Esophagus squamous epithelium (tissue), 5 donors: ENCODE results near the gene PDZD7. TPM values are rescaled to one million over a fixed set of nuclear protein-coding genes. Genes with fewer than 3 reads are reported as not detected.

ENCODE experiments used
- DNase-seq: peaks from one replicate; lab custom pipeline; 2025; lab: John Stamatoyannopoulos, UW
- H3K27ac ChIP-seq, 4 donors: fragments of 200-600 bp; sonication (generic); one replicate each; pipeline ENCODE4 v1.5.1; 2016 to 2019; ENCODE audit warnings: mild to moderate bottlenecking in 1 of 4
- H3K27me3 ChIP-seq, 4 donors: fragments of 200-600 bp; sonication (generic); 1 replicate in 3 of 4; 2 replicates in 1 of 4; pipeline versions ENCODE4 v1.5.1 to v1.6.0; 2017 to 2021; ENCODE audit warnings: antibody characterized with exemption in 1 of 4
- H3K36me3 ChIP-seq, 3 donors: fragments of 200-600 bp; sonication (generic); one replicate each; pipeline ENCODE4 v1.5.1; 2016 to 2019
- H3K4me1 ChIP-seq, 3 donors: fragments of 200-600 bp; sonication (generic); one replicate each; pipeline ENCODE4 v1.5.1; 2017 to 2019
- H3K4me3 ChIP-seq, 4 donors: fragments of 200-600 bp; sonication (generic); 1 replicate in 3 of 4; 2 replicates in 1 of 4; pipeline ENCODE4 v1.5.1; 2016 to 2019; ENCODE audit warnings: mild to moderate bottlenecking in 2 of 4, moderate library complexity in 1 of 4
- H3K9me3 ChIP-seq, 3 donors: fragments of 200-600 bp; sonication (generic); one replicate each; pipeline ENCODE4 v1.5.1; 2016 to 2019
- POLR2A ChIP-seq, 4 donors: fragments of 450-650 bp; IDR thresholded peaks; one replicate each; pipeline ENCODE4 v1.6.1; 2017; ENCODE audit warnings: antibody characterized with exemption in 4 of 4, mild to moderate bottlenecking in 4 of 4, moderate library complexity in 3 of 4
- WGBS, 2 donors: methylation state at CpG; one replicate each; pipeline ENCODE4 v1.1.5; 2018; 5-methylcytosine and 5-hydroxymethylcytosine counted together
- intact Hi-C: fragments of 100-400 bp; cut with DNase I; formaldehyde crosslinking; loops from one replicate; pipeline ENCODE4 v1.15.0; 2022
- total RNA-seq, 4 donors: library from RNA; depleted of rRNA; stranded (reverse); fragments of >200 nt; gene quantifications; one replicate each; pipeline ENCODE4 v1.1.0, GENCODE V29; 2016
- TF ChIP-seq, protein P1 (sequence below), 6 experiments: fragments of 450-650 bp in 4 of 6; fragments of 200-600 bp in 2 of 6; sonication (generic) in 2 of 6; IDR thresholded peaks; one replicate each; pipeline ENCODE4 v1.5.1; 2016 to 2019; ENCODE audit warnings: antibody characterized with exemption in 6 of 6, mild to moderate bottlenecking in 4 of 6, moderate library complexity in 4 of 6
- donor health status: DM: yes; HTN: yes; CAD: no.

PDZD7 gene
- total RNA-seq, 4 donors from 2014 or later = 0.19 to 0.29 (median 0.26) TPM; not detected in 1

DNA sequence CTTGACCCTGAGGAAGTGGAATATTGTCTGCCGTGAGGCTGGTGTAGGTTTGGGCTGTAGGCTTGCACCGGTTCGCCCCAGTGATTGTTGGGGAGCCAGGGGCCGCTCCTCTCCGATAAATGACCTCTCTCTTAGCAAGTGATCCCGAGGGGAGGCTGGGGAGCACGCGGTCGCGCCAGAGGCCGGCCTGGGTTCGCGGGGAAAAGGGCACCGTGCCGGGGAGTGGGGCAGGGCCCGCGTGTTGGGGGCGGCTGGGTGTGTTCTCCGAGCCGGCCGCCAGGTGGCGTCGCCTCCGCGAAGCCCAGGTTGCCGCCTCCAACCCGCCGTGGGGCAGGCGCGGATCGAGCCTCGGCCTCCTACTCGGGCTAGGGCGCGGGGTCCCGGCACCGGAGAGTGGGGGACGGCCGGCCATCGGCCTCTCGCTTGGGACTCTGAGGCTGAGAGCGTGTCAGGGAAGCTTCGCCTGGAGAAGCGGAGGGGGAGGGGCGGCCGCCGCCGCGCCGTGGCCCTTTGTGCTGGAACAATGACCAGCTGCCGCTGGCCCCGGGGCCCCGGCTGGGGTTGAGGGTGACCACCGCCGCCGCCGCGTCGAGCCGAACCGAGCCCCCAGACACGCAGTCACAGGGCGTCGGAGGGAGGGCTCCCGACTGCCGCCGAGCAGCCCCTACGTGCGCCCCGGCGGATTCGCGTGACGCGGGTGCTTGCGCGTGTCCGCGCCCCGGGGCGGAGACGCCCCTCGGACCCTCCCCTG lies 31.8 kb downstream of the PDZD7 start:
- H3K4me1 ChIP-seq = peaks cover 34 to 75% (median 36%) of the 10 kb centered on the region in 3 donors
- no peak for DNase-seq

DNA sequence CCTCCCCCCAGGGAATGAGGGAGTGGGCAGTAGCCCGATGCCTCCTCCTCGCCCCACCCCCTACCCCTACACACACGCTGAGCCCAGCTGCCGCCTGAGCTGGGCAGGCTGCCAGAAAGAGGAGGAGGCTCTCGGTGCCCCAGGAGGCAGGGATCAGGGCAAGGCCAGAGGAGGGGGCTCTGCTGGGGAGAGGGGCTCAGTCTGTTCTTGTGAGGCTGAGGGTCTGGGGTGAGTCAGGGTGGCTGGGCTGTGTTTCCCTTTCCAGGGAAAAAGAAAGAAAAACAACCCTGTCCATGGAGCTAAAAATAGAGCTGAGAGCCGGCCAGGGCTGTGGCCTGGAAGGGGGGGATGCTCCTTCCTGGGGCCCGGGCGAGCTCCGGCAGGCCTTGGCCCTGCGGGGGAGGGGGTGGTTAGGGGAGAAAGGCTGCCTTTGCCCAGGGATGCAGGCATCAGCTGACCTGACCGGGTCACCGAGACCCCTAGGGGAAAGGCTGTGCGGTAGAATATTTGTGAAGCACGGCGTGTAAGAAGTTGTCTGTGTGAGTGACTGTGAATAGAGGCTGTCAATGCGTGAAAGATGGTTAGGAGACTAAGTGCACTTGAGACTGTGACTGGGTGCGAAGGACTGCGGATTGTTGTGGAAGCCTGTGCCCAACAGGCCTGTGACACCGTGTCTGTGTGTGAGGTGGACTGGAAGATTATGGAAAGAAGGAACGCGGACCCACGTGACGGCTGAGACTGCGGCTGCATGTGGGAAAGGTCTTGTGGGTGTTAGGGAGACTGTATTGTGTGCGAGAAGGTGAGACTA lies 32.5 kb downstream of the PDZD7 start:
- TF ChIP-seq POLR2A (IDR thresholded peaks at IDR 0.05) = no peak
- TF ChIP-seq, protein P1, sequence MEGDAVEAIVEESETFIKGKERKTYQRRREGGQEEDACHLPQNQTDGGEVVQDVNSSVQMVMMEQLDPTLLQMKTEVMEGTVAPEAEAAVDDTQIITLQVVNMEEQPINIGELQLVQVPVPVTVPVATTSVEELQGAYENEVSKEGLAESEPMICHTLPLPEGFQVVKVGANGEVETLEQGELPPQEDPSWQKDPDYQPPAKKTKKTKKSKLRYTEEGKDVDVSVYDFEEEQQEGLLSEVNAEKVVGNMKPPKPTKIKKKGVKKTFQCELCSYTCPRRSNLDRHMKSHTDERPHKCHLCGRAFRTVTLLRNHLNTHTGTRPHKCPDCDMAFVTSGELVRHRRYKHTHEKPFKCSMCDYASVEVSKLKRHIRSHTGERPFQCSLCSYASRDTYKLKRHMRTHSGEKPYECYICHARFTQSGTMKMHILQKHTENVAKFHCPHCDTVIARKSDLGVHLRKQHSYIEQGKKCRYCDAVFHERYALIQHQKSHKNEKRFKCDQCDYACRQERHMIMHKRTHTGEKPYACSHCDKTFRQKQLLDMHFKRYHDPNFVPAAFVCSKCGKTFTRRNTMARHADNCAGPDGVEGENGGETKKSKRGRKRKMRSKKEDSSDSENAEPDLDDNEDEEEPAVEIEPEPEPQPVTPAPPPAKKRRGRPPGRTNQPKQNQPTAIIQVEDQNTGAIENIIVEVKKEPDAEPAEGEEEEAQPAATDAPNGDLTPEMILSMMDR (IDR thresholded peaks at IDR 0.05) = no peak
- intact Hi-C loops = no loop called here
- no peak for DNase-seq
- H3K36me3 ChIP-seq = peaks cover under 1 to 19% (median 9%) of the 10 kb centered on the region in 3 donors
- H3K4me1 ChIP-seq = peaks cover 34 to 67% (median 36%) of the 10 kb centered on the region in 3 donors
- WGBS, 2 donors = 0 to 3% methylated on average over 17 to 20 of the region's 25 CpGs
- H3K9me3 ChIP-seq = no peaks in the 10 kb centered on the region
- H3K27me3 ChIP-seq = no peaks in the 10 kb centered on the region
- peak overlapping the region; percentile 98 to 100 (median 100) for H3K27ac ChIP-seq
- peak overlapping the region; percentile 82 to 97 (median 96) for H3K4me3 ChIP-seq

More for the DNA sequence above, 31.8 kb downstream of the PDZD7 start:
- Histone ChIP-seq H3K9me3 (no peaks in the 10 kb centered on the region), H3K36me3 (peaks cover 9 to 19% (median 15%) of the 10 kb centered on the region in 3 donors), H3K4me3 (peak overlapping the region; percentile 82 to 97 (median 96)), H3K27ac (peak overlapping the region; percentile 98 to 100 (median 100)), H3K27me3 (no peaks in the 10 kb centered on the region)
- intact Hi-C loops = no loop called here
- TF ChIP-seq POLR2A (IDR thresholded peaks at IDR 0.05) = peak in 2 of 4 donors; percentile 81 to 92
- TF ChIP-seq, protein P1 (IDR thresholded peaks at IDR 0.05) = peak; percentile 93 to 99 (median 98)
- 0 to 3% methylated on average over 1 to 17 of the region's 83 CpGs for WGBS, 2 donors

DNA sequence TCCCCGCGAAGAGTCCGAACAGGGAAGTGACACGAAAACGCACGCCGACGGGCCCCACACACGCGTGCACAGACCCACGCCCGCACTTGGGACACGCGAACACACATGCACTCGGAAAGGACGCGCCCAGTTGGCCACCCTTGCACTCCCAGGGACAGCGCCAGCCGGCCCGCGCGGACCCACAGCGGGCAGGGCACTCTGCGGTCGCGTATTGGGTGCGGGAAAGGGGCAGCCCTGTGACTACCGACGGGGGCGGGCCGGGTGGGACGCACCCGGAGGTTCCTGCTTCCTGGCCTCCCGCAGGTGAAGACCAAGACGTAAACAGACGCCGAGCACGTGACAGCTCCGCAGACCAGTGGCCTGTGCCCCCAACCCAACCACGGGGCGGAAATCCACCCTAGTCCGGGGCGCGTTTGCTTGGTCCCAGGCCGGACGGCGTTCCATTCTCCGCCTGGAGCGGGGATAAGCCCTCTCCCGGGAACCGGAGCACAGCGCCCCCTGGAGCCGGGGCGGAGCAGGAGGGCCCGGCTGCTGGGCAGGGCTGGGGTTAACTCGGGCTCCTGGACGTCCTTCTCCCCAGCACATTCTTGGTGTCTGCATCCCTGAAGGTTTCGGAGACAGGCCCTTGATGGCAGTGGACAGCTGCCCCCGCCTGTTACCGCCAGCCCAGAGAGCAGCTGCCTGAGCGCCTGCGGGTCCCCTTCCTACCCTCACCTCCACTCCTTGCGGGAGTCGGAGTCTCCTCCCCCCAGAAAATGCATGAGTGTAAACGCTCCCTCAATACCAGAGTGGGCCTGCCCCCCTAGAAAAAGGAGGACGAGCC lies 33.4 kb downstream of the PDZD7 start:
- Histone ChIP-seq H3K27me3 (no peaks in the 10 kb centered on the region), H3K4me1 (peaks cover 33 to 59% (median 34%) of the 10 kb centered on the region in 3 donors), H3K36me3 (peaks cover 0 to 19% (median 8%) of the 10 kb centered on the region in 3 donors), H3K9me3 (no peaks in the 10 kb centered on the region), H3K4me3 (peak overlapping the region; percentile 82 to 97 (median 96)), H3K27ac (peak overlapping the region; percentile 98 to 100 (median 100))
- peak in 2 of 4 donors; percentile 6 to 27 for TF ChIP-seq POLR2A (IDR thresholded peaks at IDR 0.05)
- TF ChIP-seq, protein P1 (IDR thresholded peaks at IDR 0.05) = peak; percentile 85 to 96 (median 87)
- no peak for DNase-seq
- intact Hi-C loops = no loop called here
- WGBS, 2 donors = 0% methylated on average over 11 to 12 of the region's 66 CpGs

DNA sequence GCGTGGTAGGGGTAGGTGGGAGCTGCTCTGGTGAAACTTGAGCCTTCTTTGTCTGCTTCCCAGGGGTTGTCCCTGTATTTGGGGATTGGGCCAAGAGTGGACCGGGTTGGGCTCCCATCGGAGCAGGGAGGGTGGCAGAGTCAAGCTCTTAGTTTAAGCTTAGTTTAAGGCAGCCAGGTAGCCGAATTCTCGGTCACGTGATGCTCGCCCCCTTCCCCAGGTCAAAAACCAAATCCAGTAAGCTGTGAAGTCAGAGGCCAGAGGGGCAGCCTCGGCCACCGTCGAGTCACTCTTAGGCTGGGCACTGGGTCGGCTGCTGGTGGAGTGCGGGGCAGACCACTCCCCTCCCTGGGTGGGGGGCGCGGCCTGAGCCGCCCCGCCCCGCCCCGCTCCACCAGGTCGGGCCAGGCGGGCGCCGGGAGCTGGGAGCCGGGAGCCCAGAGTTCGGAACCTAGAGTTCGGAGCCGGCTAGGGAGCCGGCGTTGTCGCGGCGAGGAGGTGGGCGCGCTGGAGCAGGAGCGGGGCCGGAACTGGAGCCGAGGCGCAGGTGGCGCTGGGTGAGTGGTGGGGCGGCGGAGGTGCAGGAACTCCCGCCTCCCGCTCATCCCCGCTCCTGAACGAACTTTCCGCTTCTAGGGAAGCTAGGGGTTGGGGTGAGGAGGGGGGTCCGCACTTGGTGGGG lies 34.1 kb downstream of the PDZD7 start:
- DNase-seq = no peak

More for the DNA sequence above, 34.1 kb downstream of the PDZD7 start:
- H3K36me3 ChIP-seq = peaks cover 0 to 24% (median 7%) of the 10 kb centered on the region in 3 donors
- TF ChIP-seq, protein P1 (IDR thresholded peaks at IDR 0.05) = no peak
- no peak for TF ChIP-seq POLR2A (IDR thresholded peaks at IDR 0.05)
- intact Hi-C loops = no loop called here
- H3K4me3 ChIP-seq = peak overlapping the region; percentile 82 to 97 (median 96)
- no peaks in the 10 kb centered on the region for H3K9me3 ChIP-seq
- H3K27ac ChIP-seq = peak overlapping the region; percentile 98 to 100 (median 100)
- H3K4me1 ChIP-seq = peaks cover 26 to 52% (median 28%) of the 10 kb centered on the region in 3 donors
- 15 to 17% methylated on average over 1 to 4 of the region's 46 CpGs for WGBS, 2 donors
- H3K27me3 ChIP-seq = no peaks in the 10 kb centered on the region
